ENCODE data around the gene WIPI1. TPM values are rescaled to one million over a fixed set of nuclear protein-coding genes. Genes with fewer than 3 reads are reported as not detected.

The WIPI1 gene
- polyA plus RNA-seq, 1 donor (not counting 4 experiments of a cell fraction or from before 2014, with no cell fraction given) = 49.4 TPM

GRCh38 chr17:68459037-68459639, 1.8 kb upstream of the WIPI1 start:
- no peak overlapping the region for H3K27ac ChIP-seq (ENCODE audit: control insufficient read depth, insufficient read depth, low read length)
- DNase-seq (ENCODE audit: low read depth, low spot score) (no peak), FAIRE-seq (no peak)
- peaks cover 7% of the 10 kb centered on the region for H3K79me2 ChIP-seq (ENCODE audit: control insufficient read depth, insufficient read depth, low read length)
- H3K27me3 ChIP-seq (ENCODE audit: control insufficient read depth, extremely low read depth, insufficient read depth, low read length) = no peaks in the 10 kb centered on the region
- TF ChIP-seq EZH2 (IDR thresholded peaks at IDR 0.05; ENCODE audit: low read length) = no peak
- TF ChIP-seq, protein P1, sequence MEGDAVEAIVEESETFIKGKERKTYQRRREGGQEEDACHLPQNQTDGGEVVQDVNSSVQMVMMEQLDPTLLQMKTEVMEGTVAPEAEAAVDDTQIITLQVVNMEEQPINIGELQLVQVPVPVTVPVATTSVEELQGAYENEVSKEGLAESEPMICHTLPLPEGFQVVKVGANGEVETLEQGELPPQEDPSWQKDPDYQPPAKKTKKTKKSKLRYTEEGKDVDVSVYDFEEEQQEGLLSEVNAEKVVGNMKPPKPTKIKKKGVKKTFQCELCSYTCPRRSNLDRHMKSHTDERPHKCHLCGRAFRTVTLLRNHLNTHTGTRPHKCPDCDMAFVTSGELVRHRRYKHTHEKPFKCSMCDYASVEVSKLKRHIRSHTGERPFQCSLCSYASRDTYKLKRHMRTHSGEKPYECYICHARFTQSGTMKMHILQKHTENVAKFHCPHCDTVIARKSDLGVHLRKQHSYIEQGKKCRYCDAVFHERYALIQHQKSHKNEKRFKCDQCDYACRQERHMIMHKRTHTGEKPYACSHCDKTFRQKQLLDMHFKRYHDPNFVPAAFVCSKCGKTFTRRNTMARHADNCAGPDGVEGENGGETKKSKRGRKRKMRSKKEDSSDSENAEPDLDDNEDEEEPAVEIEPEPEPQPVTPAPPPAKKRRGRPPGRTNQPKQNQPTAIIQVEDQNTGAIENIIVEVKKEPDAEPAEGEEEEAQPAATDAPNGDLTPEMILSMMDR (optimal IDR thresholded peaks at IDR 0.05 in 1 of 3, IDR thresholded peaks at IDR 0.05 in 1 of 3, conservative IDR thresholded peaks at IDR 0.05 in 1 of 3; ENCODE audit: extremely low read depth in 1 of 3, insufficient read depth in 2 of 3, low read length in 3 of 3) = no peak
- H2AFZ ChIP-seq (ENCODE audit: control insufficient read depth, low read length) = no peak overlapping the region
- H4K20me1 ChIP-seq (ENCODE audit: control insufficient read depth, extremely low read depth, insufficient read depth, low read length) = no peaks in the 10 kb centered on the region
- H3K9ac ChIP-seq (ENCODE audit: control insufficient read depth, extremely low read depth, insufficient read depth, low read length) = no peak overlapping the region
- dilution Hi-C loops (cut with MboI; ENCODE audit: extremely low pct_ligation_motif_present, low sequenced_read_pairs) = no loop called here
- no peak overlapping the region for H3K4me3 ChIP-seq (ENCODE audit: control insufficient read depth in 2 of 3, extremely low read depth in 1 of 3, insufficient read depth in 2 of 3, low read depth in 1 of 3, low read length in 3 of 3)
- H3K36me3 ChIP-seq (ENCODE audit: control insufficient read depth in 2 of 2, extremely low read depth in 1 of 2, insufficient read depth in 2 of 2, low read length in 2 of 2) = no peaks in the 10 kb centered on the region
- no peaks in the 10 kb centered on the region for H3K9me1 ChIP-seq (ENCODE audit: control insufficient read depth, extremely low read depth, insufficient read depth, low read length)
- H3K4me1 ChIP-seq (ENCODE audit: control insufficient read depth, extremely low read depth, insufficient read depth, low read length) = peaks cover 39% of the 10 kb centered on the region
- H3K4me2 ChIP-seq (ENCODE audit: control insufficient read depth, extremely low read depth, insufficient read depth, low read depth, low read length) = no peak overlapping the region
- no peaks in the 10 kb centered on the region for H3K9me3 ChIP-seq (ENCODE audit: control insufficient read depth, low read depth, low read length)

GRCh38 chr17:68458260-68459036, 1.2 kb upstream of the WIPI1 start:
- Histone ChIP-seq H3K9ac (ENCODE audit: control insufficient read depth, extremely low read depth, insufficient read depth, low read length) (peak overlapping the region; percentile 70), H3K27me3 (ENCODE audit: control insufficient read depth, extremely low read depth, insufficient read depth, low read length) (no peaks in the 10 kb centered on the region), H3K4me1 (ENCODE audit: control insufficient read depth, extremely low read depth, insufficient read depth, low read length) (peaks cover 39% of the 10 kb centered on the region), H3K79me2 (ENCODE audit: control insufficient read depth, insufficient read depth, low read length) (peaks cover 9% of the 10 kb centered on the region), H3K4me3 (ENCODE audit: control insufficient read depth in 2 of 3, extremely low read depth in 1 of 3, insufficient read depth in 2 of 3, low read depth in 1 of 3, low read length in 3 of 3) (peak overlapping the region; percentile 45 to 69 (median 66)), H3K4me2 (ENCODE audit: control insufficient read depth, extremely low read depth, insufficient read depth, low read depth, low read length) (peak overlapping the region; percentile 88), H2AFZ (ENCODE audit: control insufficient read depth, low read length) (peak overlapping the region; percentile 80), H4K20me1 (ENCODE audit: control insufficient read depth, extremely low read depth, insufficient read depth, low read length) (no peaks in the 10 kb centered on the region), H3K36me3 (ENCODE audit: control insufficient read depth in 2 of 2, extremely low read depth in 1 of 2, insufficient read depth in 2 of 2, low read length in 2 of 2) (no peaks in the 10 kb centered on the region), H3K9me3 (ENCODE audit: control insufficient read depth, low read depth, low read length) (no peaks in the 10 kb centered on the region), H3K9me1 (ENCODE audit: control insufficient read depth, extremely low read depth, insufficient read depth, low read length) (no peaks in the 10 kb centered on the region), H3K27ac (ENCODE audit: control insufficient read depth, insufficient read depth, low read length) (peak overlapping the region; percentile 48)
- DNase-seq (ENCODE audit: low read depth, low spot score) (no peak), FAIRE-seq (no peak)
- TF ChIP-seq EZH2 (IDR thresholded peaks at IDR 0.05; ENCODE audit: low read length) = no peak
- TF ChIP-seq, protein P1 (optimal IDR thresholded peaks at IDR 0.05 in 1 of 3, IDR thresholded peaks at IDR 0.05 in 1 of 3, conservative IDR thresholded peaks at IDR 0.05 in 1 of 3; ENCODE audit: extremely low read depth in 1 of 3, insufficient read depth in 2 of 3, low read length in 3 of 3) = no peak
- dilution Hi-C loops (cut with MboI; ENCODE audit: extremely low pct_ligation_motif_present, low sequenced_read_pairs) = no loop called here

Data from keratinocyte (primary cell).